ENCODE measurements around the gene ATP10D.
A peak's percentile ranks its signal among the peaks of the same experiment; 100 is the strongest.

ATP10D gene

GRCh38 chr4:47490550-47490949 is 5.5 kb downstream of the ATP10D start:
- no peak for DNase-seq

- DNase-seq = no peak
Observed at GRCh38 chr4:47493238-47494123, 8.4 kb downstream of the ATP10D start.

- no peak for DNase-seq
Observed at GRCh38 chr4:47494124-47494430, 9.0 kb downstream of the ATP10D start.

GRCh38 chr4:47498899-47499298 is 13.8 kb downstream of the ATP10D start:
- DNase-seq = no peak

GRCh38 chr4:47499700-47500099 is 14.6 kb downstream of the ATP10D start:
- DNase-seq = no peak

- DNase-seq = no peak
Observed at GRCh38 chr4:47500776-47501175, 15.7 kb downstream of the ATP10D start.

- no peak for DNase-seq
Observed at GRCh38 chr4:47505147-47505546, 20.1 kb downstream of the ATP10D start.

- DNase-seq = no peak
Observed at GRCh38 chr4:47505666-47506065, 20.6 kb downstream of the ATP10D start.

GRCh38 chr4:47510506-47511143 is 25.6 kb downstream of the ATP10D start:
- DNase-seq = no peak

GRCh38 chr4:47513461-47513860 is 28.4 kb downstream of the ATP10D start:
- DNase-seq = no peak

GRCh38 chr4:47519239-47519883 is 34.3 kb downstream of the ATP10D start:
- no peak for DNase-seq

- DNase-seq = peak; percentile 81
Observed at GRCh38 chr4:47525154-47525819, 40.2 kb downstream of the ATP10D start.

- DNase-seq = peak; percentile 54
Observed at GRCh38 chr4:47526281-47526680, 41.2 kb downstream of the ATP10D start.

GRCh38 chr4:47528646-47529045 is 43.6 kb downstream of the ATP10D start:
- DNase-seq = peak; percentile 67

- DNase-seq = peak; percentile 28
Observed at GRCh38 chr4:47530801-47531200, 45.7 kb downstream of the ATP10D start.

GRCh38 chr4:47531241-47531953 is 46.3 kb downstream of the ATP10D start:
- peak; percentile 91 for DNase-seq

- no peak for DNase-seq
Observed at GRCh38 chr4:47531954-47532321, 46.9 kb downstream of the ATP10D start.

GRCh38 chr4:47532658-47533057 is 47.6 kb downstream of the ATP10D start:
- DNase-seq = no peak

- peak; percentile 46 for DNase-seq
Observed at GRCh38 chr4:47533689-47534347, 48.7 kb downstream of the ATP10D start.

GRCh38 chr4:47534772-47535171 is 49.7 kb downstream of the ATP10D start:
- DNase-seq = no peak

- DNase-seq = no peak
Observed at GRCh38 chr4:47535567-47536147, 50.6 kb downstream of the ATP10D start.

- DNase-seq = no peak
Observed at GRCh38 chr4:47536966-47537365, 51.9 kb downstream of the ATP10D start.
